Fibroblast of villous mesenchyme (primary cell): ENCODE data around the gene MORC2. TPM values are rescaled to one million over a fixed set of nuclear protein-coding genes. Genes with fewer than 3 reads are reported as not detected.

Experiments
- DNase-seq: peaks from one replicate; pipeline ENCODE4 v3.0.0-alpha.2; 2010; ENCODE audit warnings: low read depth
- H3K4me3 ChIP-seq: 2 replicates; pipeline ENCODE4 v1.5.1; 2011; ENCODE audit warnings: low read depth, mild to moderate bottlenecking, low read length
- CTCF ChIP-seq: IDR thresholded peaks from 2 replicates; pipeline ENCODE4 v1.5.1; 2012; ENCODE audit warnings: low read depth, mild to moderate bottlenecking, low read length; ENCODE audit not compliant: insufficient read depth
- total RNA-seq: library from RNA; depleted of rRNA; stranded (reverse); fragments of >200 nt; gene quantifications from 2 replicates; pipeline ENCODE4 v1.2.3, GENCODE V29; 2012

The MORC2 gene
- total RNA-seq, 1 donor: 24.2 TPM

- H3K4me3 ChIP-seq: no peak overlapping the region
- TF ChIP-seq CTCF: no peak
- no peak for DNase-seq
These were observed 59.3 kb downstream of the MORC2 start for GRCh38 chr22:30909306-30909705.

GRCh38 chr22:30908051-30908461 is 60.5 kb downstream of the MORC2 start:
- no peak for TF ChIP-seq CTCF
- H3K4me3 ChIP-seq: no peak overlapping the region
- DNase-seq: no peak

- no peak for TF ChIP-seq CTCF
- H3K4me3 ChIP-seq: no peak overlapping the region
- no peak for DNase-seq
These were observed 61.6 kb downstream of the MORC2 start for GRCh38 chr22:30906946-30907345.

- no peak overlapping the region for H3K4me3 ChIP-seq
- TF ChIP-seq CTCF: no peak
- DNase-seq: no peak
These were observed 62.2 kb downstream of the MORC2 start for GRCh38 chr22:30906411-30906810.

DNA sequence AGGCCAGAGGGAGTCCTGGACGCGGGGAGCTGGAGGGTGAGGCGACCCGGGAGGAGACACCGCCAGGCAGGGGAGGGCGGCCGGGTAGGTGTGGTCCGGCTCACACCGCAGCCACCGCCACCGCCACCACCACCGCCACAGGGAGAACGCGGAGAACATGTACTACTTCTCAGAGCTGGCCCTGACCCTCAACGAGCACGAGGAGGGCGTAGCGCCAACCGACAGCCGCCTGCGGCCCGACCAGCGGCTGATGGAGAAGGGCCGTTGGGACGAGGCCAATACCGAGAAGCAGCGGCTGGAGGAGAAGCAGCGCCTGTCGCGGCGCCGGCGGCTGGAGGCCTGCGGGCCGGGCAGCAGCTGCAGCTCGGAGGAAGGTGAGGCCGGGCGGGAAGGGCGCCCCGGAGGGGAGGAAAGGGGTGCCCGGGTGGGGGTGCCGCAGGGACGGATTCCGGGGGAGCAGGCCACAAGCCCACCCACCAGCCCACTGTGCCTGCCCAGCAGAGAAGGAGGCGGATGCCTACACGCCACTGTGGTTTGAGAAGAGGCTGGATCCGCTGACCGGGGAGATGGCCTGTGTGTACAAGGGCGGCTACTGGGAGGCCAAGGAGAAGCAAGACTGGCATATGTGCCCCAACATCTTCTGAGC is 62.8 kb downstream of the MORC2 start:
- no peak overlapping the region for H3K4me3 ChIP-seq
- TF ChIP-seq CTCF: no peak
- DNase-seq: no peak

GRCh38 chr22:30903876-30904460 is 64.6 kb downstream of the MORC2 start:
- no peak overlapping the region for H3K4me3 ChIP-seq
- no peak for TF ChIP-seq CTCF
- no peak for DNase-seq
